ENCODE data around the gene ORM1.
A peak's percentile ranks its signal among the peaks of the same experiment; 100 is the strongest.

The ORM1 gene

DNA sequence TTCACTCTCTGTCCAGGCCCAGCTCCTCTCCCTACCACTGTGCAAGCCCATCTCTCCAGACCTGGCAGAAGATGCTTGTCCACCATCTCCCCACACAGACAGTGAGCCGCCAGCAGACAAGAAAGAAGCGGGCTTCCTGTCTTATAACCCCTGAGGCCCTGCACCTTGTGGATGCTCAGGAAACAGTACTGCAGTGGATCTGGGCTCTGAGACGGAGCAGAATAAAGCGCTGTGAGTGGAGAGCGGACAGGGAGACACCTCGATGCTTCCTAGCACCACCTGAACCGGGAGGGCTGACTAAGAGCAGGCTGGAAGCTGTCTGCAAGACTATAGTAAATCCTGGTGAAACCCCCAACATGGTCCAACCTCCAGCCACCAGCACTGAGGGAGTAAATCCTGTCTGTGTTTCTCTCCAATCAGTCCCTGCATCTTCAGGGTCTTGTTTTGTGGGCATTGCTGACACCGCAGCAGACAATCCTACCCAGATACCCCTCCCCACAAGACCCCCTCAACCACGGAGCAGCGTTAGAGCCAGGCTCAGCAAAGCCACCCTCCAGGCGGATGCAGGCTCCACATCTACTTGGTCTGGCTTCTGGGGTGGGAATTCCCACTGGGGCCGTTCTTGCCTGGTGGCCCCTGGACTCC lies 25.5 kb downstream of the ORM1 start:
- peak overlapping the region; percentile 57 for H3K9ac ChIP-seq (ENCODE audit: low read depth, low read length, poor library complexity, severe bottlenecking)

DNA sequence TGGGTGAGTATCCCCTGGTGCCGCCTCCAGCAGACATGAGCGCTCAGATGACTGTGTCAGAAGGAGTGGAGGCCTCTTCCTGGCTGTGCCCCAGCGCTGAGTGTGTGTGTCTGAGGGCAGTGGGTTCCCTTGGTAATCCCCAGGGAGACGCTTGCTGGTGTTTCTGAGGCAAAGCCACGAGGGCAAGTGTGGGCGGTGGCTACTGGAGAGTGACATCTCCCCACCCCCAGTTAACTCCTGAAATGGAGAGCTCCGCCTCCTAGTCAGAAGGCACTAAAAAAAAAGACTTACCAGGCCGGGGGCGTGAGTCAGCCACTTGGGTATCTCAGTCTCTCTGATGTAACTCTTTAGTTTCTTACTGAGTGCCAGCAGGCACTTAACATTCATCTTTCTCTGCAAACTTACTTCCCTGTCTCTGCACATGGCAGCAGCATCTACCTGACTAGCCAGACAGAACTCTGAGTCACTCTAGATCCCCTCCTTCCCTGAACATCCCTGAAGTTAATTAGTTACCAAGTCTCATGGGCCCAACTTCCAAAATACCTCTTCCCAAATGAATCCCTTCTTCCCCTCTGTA lies 26.1 kb downstream of the ORM1 start:
- peak overlapping the region; percentile 57 for H3K9ac ChIP-seq (ENCODE audit: low read depth, low read length, poor library complexity, severe bottlenecking)

More for the DNA sequence above, 25.5 kb downstream of the ORM1 start:
- Histone ChIP-seq H3K27me3 (ENCODE audit: insufficient read depth, low read length, poor library complexity, severe bottlenecking) (no peaks in the 10 kb centered on the region), H3K4me2 (ENCODE audit: low read depth, low read length, poor library complexity, severe bottlenecking) (peak overlapping the region; percentile 59), H3K4me3 (ENCODE audit: low read length, poor library complexity, severe bottlenecking) (peak overlapping the region; percentile 28), H3K36me3 (ENCODE audit: insufficient read depth, low read length) (peaks cover 84% of the 10 kb centered on the region; the same call in 1 of the 2 replicates), H3K4me1 (ENCODE audit: insufficient read depth, low read length, poor library complexity, severe bottlenecking) (peaks cover 19% of the 10 kb centered on the region), H3K79me2 (ENCODE audit: insufficient read depth, low read length) (no peaks in the 10 kb centered on the region), H2AFZ (ENCODE audit: low read length) (no peak overlapping the region), H3F3A (ENCODE audit: low read depth) (0 out of 2 replicates have a peak, but pooled peaks cover 4% of the 10 kb centered on the region), H3K9me2 (replicated peaks; ENCODE audit: low read depth, low read length) (no peaks in the 10 kb centered on the region), H4K20me1 (ENCODE audit: insufficient read depth, low read length, poor library complexity, severe bottlenecking) (peaks cover 7% of the 10 kb centered on the region), H3K9me3 (ENCODE audit: insufficient read depth, low read depth, low read length) (no peaks in the 10 kb centered on the region)
- no peak for TF ChIP-seq EZH2phosphoT487 (IDR thresholded peaks at IDR 0.05; ENCODE audit: borderline replicate concordance)
- TF ChIP-seq, protein P1, sequence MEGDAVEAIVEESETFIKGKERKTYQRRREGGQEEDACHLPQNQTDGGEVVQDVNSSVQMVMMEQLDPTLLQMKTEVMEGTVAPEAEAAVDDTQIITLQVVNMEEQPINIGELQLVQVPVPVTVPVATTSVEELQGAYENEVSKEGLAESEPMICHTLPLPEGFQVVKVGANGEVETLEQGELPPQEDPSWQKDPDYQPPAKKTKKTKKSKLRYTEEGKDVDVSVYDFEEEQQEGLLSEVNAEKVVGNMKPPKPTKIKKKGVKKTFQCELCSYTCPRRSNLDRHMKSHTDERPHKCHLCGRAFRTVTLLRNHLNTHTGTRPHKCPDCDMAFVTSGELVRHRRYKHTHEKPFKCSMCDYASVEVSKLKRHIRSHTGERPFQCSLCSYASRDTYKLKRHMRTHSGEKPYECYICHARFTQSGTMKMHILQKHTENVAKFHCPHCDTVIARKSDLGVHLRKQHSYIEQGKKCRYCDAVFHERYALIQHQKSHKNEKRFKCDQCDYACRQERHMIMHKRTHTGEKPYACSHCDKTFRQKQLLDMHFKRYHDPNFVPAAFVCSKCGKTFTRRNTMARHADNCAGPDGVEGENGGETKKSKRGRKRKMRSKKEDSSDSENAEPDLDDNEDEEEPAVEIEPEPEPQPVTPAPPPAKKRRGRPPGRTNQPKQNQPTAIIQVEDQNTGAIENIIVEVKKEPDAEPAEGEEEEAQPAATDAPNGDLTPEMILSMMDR (conservative IDR thresholded peaks at IDR 0.05; ENCODE audit: low read length) = no peak

DNA sequence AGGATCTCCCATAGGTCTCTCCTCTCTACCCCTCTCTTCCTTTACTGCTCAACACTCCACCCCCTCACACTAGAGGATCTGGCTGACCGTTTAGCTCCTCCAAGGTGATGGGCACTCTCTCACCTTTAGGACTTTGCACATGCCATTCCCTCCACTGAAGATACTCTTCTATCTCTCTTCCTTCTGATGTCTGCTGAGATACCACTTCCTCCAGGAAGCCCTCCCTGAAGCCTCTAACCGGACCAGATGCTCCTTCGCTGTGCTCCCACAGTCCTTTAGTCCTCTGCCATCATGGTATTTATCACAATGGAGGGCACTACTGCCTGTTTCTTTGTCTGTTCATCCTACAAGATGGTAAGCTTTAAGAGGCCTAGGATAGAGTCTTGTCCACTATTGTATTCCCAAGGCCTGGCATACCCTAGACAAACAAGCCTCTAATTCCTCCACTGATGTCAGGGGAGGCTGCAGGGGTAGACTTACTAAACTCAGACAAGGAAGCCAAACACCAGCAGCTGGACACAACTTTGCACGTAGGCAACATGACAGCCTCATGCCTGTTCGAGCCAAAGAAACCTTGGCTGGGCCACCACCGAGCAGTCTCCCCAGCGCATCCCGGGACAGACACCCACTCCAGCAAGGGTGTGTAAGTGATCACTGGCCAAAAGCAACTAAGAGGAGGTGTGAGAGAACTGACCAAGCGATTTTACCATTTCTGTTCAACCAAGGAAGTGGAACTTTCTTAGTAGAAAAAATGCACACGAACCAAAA lies 27.0 kb downstream of the ORM1 start:
- Histone ChIP-seq H4K20me1 (ENCODE audit: insufficient read depth, low read length, poor library complexity, severe bottlenecking) (peaks cover 7% of the 10 kb centered on the region), H3K4me1 (ENCODE audit: insufficient read depth, low read length, poor library complexity, severe bottlenecking) (peaks cover 19% of the 10 kb centered on the region), H3K4me3 (ENCODE audit: low read length, poor library complexity, severe bottlenecking) (no peak overlapping the region), H3K27me3 (ENCODE audit: insufficient read depth, low read length, poor library complexity, severe bottlenecking) (no peaks in the 10 kb centered on the region), H3F3A (ENCODE audit: low read depth) (0 out of 2 replicates have a peak, but pooled peaks cover 4% of the 10 kb centered on the region), H2AFZ (ENCODE audit: low read length) (no peak overlapping the region), H3K79me2 (ENCODE audit: insufficient read depth, low read length) (no peaks in the 10 kb centered on the region), H3K4me2 (ENCODE audit: low read depth, low read length, poor library complexity, severe bottlenecking) (peak overlapping the region; percentile 55), H3K9me2 (replicated peaks; ENCODE audit: low read depth, low read length) (no peaks in the 10 kb centered on the region), H3K36me3 (ENCODE audit: insufficient read depth, low read length) (peaks cover 76% of the 10 kb centered on the region; the same call in 1 of the 2 replicates), H3K9me3 (ENCODE audit: insufficient read depth, low read depth, low read length) (no peaks in the 10 kb centered on the region), H3K9ac (ENCODE audit: low read depth, low read length, poor library complexity, severe bottlenecking) (peak overlapping the region; percentile 35)
- TF ChIP-seq, protein P1 (conservative IDR thresholded peaks at IDR 0.05; ENCODE audit: low read length) = no peak
- TF ChIP-seq EZH2phosphoT487 (IDR thresholded peaks at IDR 0.05; ENCODE audit: borderline replicate concordance) = no peak

More for the DNA sequence above, 26.1 kb downstream of the ORM1 start:
- no peaks in the 10 kb centered on the region for H3K9me3 ChIP-seq (ENCODE audit: insufficient read depth, low read depth, low read length)
- no peak for TF ChIP-seq EZH2phosphoT487 (IDR thresholded peaks at IDR 0.05; ENCODE audit: borderline replicate concordance)
- TF ChIP-seq, protein P1 (conservative IDR thresholded peaks at IDR 0.05; ENCODE audit: low read length) = no peak
- H4K20me1 ChIP-seq (ENCODE audit: insufficient read depth, low read length, poor library complexity, severe bottlenecking) = peaks cover 7% of the 10 kb centered on the region
- H2AFZ ChIP-seq (ENCODE audit: low read length) = no peak overlapping the region
- H3F3A ChIP-seq (ENCODE audit: low read depth) = 0 out of 2 replicates have a peak, but pooled peaks cover 4% of the 10 kb centered on the region
- no peaks in the 10 kb centered on the region for H3K79me2 ChIP-seq (ENCODE audit: insufficient read depth, low read length)
- peaks cover 82% of the 10 kb centered on the region; the same call in 1 of the 2 replicates for H3K36me3 ChIP-seq (ENCODE audit: insufficient read depth, low read length)
- peaks cover 19% of the 10 kb centered on the region for H3K4me1 ChIP-seq (ENCODE audit: insufficient read depth, low read length, poor library complexity, severe bottlenecking)
- H3K27me3 ChIP-seq (ENCODE audit: insufficient read depth, low read length, poor library complexity, severe bottlenecking) = no peaks in the 10 kb centered on the region
- H3K4me3 ChIP-seq (ENCODE audit: low read length, poor library complexity, severe bottlenecking) = peak overlapping the region; percentile 28
- H3K4me2 ChIP-seq (ENCODE audit: low read depth, low read length, poor library complexity, severe bottlenecking) = peak overlapping the region; percentile 59
- no peaks in the 10 kb centered on the region for H3K9me2 ChIP-seq (replicated peaks; ENCODE audit: low read depth, low read length)
